HFF-Myc (cell line): Measurements from ENCODE around the gene RSPH6A.

Experiments used
- DNase-seq: peaks from one replicate; pipeline ENCODE4 v3.0.0-alpha.2; 2011; ENCODE audit warnings: low read depth; ENCODE audit errors: extremely low read depth
- H3K4me3 ChIP-seq: replicated peaks from 2 replicates; pipeline ENCODE4 v1.5.1; 2011; ENCODE audit warnings: low read depth, mild to moderate bottlenecking, control low read depth, low read length
- TF ChIP-seq, protein P1 (sequence below): IDR thresholded peaks from 2 replicates; pipeline ENCODE4 v1.5.1; 2012; ENCODE audit warnings: mild to moderate bottlenecking, low read depth, low read length, control low read depth; ENCODE audit errors: missing control alignments

The RSPH6A gene

DNA sequence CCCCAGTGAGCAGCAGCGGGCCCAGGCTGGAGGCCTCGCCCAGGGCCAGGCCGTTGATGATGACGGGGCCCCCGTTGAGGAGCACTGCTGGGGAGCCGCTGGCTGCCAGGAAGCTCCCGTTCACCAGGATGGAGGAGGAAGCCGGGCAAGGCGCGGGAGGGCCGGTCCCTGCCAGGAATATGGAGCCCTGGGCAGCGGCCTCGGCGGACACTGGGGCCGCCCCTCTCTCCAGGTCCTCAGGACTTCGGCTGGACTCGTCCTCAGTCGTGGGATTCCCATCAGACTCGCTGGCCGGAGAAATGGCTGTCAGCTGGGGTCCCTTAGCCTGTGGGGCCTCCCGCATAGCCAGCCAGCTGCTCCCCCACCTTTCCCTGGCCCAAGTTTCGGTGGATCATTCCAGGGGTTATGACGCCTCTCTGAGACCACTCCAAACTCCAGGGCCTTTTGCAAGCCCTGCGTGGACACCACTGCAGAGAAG is 48.2 kb downstream of the RSPH6A start:
- no peak for DNase-seq
- H3K4me3 ChIP-seq, result peak overlapping the region; percentile 77
- TF ChIP-seq, protein P1, sequence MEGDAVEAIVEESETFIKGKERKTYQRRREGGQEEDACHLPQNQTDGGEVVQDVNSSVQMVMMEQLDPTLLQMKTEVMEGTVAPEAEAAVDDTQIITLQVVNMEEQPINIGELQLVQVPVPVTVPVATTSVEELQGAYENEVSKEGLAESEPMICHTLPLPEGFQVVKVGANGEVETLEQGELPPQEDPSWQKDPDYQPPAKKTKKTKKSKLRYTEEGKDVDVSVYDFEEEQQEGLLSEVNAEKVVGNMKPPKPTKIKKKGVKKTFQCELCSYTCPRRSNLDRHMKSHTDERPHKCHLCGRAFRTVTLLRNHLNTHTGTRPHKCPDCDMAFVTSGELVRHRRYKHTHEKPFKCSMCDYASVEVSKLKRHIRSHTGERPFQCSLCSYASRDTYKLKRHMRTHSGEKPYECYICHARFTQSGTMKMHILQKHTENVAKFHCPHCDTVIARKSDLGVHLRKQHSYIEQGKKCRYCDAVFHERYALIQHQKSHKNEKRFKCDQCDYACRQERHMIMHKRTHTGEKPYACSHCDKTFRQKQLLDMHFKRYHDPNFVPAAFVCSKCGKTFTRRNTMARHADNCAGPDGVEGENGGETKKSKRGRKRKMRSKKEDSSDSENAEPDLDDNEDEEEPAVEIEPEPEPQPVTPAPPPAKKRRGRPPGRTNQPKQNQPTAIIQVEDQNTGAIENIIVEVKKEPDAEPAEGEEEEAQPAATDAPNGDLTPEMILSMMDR, result no peak

DNA sequence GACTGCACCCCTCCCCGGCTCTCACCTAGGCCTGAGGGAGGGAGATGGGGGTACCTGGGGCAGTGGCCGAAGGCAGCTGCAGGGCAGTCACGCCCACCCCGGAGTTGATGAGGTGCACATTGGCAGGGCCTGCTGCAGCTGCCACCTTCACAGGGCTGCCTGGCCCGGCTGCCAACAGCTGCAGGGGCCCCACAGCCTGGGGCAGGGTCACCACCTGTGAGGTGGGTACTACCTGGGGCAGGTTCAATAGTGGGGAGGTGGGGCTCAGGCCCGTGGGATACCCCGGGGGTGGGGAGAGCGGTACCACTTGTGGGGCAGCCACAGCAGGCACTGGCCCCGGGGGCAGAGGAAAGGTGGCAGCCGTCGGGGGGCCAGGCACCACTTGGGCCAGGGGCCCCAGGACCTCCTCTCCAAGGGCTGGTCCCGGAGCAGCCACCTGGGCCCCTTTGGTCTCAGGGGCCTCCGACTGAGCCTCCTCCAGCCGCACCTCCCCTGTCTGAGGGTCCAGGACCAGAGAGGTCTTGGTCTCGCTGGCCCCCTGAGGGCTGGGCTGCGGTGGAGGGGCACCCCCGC is 48.7 kb downstream of the RSPH6A start:
- DNase-seq, result no peak
- TF ChIP-seq, protein P1, result no peak
- peak overlapping the region; percentile 77 for H3K4me3 ChIP-seq

DNA sequence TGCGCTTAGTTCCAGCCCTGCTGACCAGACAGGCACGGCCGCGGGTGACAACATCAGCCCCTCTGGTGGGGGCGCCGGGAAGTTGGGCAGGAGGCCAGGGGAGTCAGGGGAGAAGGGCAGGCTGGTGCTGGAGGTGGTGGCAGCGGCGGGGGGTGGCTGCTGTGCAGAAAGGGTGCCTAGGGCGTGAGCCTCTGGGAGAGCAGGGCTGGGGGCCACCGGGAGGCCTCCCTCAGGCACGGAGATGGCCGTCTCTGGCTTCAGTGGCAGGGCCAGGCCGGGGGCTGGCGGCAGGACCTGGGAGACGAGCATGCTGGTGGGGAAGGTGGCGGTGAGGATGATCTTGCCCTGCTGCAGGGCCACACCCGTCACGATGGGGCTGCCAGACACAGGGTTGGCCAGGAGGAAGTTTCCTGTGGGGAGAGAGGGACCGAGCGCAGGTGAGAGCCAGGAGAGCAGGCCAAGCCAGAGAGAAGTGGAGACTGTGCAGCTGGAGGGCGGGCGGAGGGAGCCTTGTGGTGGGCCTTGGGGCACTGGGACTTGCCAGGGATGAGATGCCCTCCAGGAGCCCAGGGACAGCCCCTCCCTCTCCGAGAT is 49.3 kb downstream of the RSPH6A start:
- H3K4me3 ChIP-seq, result no peak overlapping the region
- no peak for DNase-seq
- TF ChIP-seq, protein P1, result no peak

DNA sequence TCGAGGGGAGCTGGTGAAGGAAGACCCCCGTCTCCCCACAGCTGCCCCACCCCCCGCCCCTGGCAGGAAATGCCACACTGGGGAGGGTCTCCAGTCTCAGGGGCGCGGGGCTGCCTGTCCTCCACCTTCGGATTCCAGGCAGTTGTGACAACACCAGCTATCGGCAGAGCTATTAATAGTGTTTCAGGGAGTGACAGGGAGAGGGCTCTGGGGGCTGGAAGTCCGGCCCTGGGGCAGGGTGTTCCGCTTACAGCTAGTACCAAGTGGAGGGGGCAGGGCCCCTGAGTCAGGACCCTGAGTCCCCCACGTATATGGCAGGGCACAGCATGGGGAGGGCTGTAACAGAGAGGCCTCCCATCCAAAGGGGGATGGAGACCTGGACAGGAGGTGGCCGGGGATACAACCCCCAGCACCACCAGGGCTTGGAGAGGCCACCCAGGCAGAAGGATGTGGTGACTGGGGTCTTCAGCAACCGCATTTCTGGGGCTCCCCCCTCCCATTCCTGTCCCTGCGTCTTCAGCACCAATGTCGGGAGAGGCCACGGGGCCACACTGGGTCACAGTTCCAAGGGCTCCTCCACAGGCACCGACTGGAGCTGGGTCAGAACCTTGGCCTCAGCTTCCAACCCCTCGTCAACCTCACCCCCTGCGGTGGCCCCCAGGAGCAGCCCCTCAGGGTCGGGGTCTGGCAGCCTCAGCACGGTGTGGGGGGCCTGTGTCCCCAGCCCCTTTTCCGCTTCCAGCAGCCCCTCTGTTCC is 50.0 kb downstream of the RSPH6A start:
- H3K4me3 ChIP-seq, result no peak overlapping the region

DNA sequence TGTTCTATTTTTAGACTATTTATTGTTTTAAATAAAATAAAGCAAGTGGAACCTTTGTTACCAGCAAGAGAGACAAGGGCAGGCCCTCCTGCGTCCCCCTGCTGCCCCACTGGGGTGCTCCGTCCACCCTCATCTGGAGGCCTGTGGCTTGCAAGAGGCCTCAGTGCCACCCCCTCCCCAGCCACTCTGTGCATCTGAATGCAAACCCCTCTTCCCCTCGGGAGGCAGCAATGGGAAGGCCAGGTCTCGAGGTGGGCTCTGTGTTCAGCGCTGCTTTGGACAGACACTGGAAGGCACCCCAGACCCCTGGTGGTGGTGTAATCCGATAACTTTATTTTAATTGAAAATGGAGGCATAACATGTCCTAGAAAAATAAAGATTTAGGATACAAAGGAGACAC is 50.6 kb downstream of the RSPH6A start:
- DNase-seq, result no peak
- no peak overlapping the region for H3K4me3 ChIP-seq
- TF ChIP-seq, protein P1, result no peak

More for the DNA sequence above, 50.0 kb downstream of the RSPH6A start:
- DNase-seq, result no peak
- TF ChIP-seq, protein P1, result no peak

DNA sequence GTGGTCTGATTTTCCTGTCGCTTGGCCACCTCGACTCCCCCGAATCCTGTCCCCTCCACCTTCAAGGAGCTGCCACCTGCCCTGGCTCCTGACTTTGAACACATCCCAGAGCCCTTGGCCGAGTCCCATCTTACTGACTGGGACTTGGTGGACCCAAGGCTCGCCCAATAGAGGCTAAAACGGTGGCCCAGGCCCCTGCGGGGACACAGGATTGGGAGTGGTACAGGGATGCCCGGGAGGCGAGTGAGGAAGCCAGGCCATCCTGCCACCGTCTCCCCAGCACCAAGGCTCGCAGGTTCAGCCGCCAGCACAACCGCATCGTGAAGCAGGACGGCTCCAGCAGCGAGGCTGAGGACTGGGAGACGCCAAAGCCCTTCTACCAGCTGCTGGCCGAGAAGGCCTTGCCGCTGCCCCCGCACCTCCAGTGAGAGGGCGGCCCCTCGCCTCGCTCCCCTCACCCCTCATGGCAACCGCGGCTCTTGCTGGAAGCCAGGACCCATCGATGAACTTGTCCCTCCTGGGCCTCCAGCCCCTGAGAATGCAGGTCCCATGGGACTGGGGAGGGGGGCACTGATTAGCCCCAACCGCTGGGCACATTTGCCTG is 51.3 kb downstream of the RSPH6A start:
- no peak for DNase-seq
- no peak overlapping the region for H3K4me3 ChIP-seq
- TF ChIP-seq, protein P1, result no peak
